ENCODE results near the gene NLRX1.
"Not testable (repeated sequence)": the region's sequence is repeated elsewhere in the genome, so short reads cannot be mapped to it uniquely, and the experiment has no call there.

The NLRX1 gene

DNA sequence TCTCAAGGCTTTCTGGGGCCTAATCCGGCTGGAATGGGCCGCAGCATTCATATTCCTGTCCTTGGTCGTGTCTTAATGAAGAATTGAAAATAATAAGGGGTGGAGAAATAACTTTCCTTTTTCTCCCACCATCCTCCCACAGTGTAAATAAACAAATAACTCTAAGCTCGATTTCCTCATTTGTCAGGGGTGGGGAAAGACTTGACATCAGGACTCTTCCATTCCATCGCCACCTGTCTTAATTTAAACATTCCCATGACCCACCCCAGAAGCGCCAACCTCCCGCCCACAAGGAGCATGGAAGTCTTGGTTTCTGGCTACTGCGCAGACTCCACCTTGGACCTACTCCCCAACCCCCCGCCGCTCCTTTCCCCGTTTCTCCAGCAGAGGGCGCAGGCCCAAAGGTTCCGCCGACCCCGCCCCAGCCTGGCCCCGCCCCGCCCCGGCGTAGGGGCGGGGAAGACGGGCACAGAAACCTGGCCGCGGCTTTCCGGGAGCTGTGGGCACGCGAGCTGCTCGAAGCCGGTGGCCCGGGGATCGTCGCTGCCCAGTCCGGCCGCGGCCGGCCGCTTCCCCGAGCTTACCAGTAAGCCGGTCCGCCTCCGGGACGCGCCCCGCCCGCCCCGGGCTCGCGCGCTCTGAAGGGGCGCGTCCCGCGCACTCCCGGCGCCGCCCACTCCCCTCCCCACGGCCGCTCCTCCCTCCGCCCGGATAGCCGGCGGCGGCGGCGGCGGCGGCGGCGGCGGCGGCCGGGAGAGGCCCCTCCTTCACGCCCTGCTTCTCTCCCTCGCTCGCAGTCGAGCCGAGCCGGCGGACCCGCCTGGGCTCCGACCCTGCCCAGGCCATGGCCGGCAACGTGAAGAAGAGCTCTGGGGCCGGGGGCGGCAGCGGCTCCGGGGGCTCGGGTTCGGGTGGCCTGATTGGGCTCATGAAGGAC lies 37.3 kb downstream of the NLRX1 start, which contains the start of gene CBL:
TSS of gene CBL (plus strand) at position 766 of the 937 bp plus-strand sequence. CDS start at position 845, 79 bp downstream.
- Mint-ChIP-seq H3K27me3 (no peaks in the 10 kb centered on the region), H3K4me3 (peak within 1 kb of the TSS; percentile 95), H3K9me3 (no peaks in the 10 kb centered on the region), H3K36me3 (ENCODE audit: low read depth) (peaks cover 8% of the 10 kb centered on the region), H3K27ac (peak within 1 kb of the TSS; percentile 84), H3K4me1 (peaks cover 33% of the 10 kb centered on the region)
- DNase-seq (peak; percentile 100), ATAC-seq (peak; percentile 85)

GRCh38 chr11:119206511-119207414 lies 38.2 kb downstream of the NLRX1 start:
- peaks cover 33% of the 10 kb centered on the region for H3K4me1 Mint-ChIP-seq
- no peaks in the 10 kb centered on the region for H3K9me3 Mint-ChIP-seq
- H3K36me3 Mint-ChIP-seq (ENCODE audit: low read depth): peaks cover 8% of the 10 kb centered on the region
- peak; percentile 60 for ATAC-seq
- peak overlapping the region; percentile 84 for H3K27ac Mint-ChIP-seq
- H3K4me3 Mint-ChIP-seq: peak overlapping the region; percentile 95
- DNase-seq: peak; percentile 73
- no peaks in the 10 kb centered on the region for H3K27me3 Mint-ChIP-seq

DNA sequence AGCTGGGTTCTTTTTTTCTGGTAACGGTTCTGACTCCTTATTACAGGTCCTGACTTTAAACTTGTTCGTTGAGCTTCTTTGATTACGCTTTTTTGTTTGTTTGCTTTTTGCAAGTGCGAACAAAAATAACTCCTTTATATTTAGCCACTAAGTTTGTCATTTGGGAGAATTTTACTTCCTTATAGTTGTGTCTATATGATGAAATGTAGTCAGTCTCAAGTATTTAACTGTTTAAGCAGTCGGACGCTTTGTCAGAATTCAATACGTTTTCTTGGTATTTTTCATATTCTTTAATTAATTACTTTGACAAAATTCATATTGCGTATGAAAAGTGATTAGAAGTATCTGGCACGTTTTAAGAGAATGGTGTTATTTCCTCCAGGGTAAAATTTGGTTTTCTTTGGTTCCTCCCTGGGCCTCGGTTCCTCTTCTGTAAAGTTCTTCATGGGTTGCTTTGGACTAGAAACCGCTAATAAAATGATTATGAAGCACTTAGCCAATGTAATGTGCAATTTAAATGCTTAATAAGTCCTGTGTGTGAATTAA lies 39.0 kb downstream of the NLRX1 start:
- Mint-ChIP-seq H3K36me3 (ENCODE audit: low read depth) (peaks cover 8% of the 10 kb centered on the region), H3K9me3 (no peaks in the 10 kb centered on the region), H3K4me1 (peaks cover 33% of the 10 kb centered on the region), H3K4me3 (peak overlapping the region; percentile 95), H3K27me3 (no peaks in the 10 kb centered on the region), H3K27ac (peak overlapping the region; percentile 84)
- ATAC-seq (no peak), DNase-seq (no peak)

- no peaks in the 10 kb centered on the region for H3K27me3 Mint-ChIP-seq
- H3K27ac Mint-ChIP-seq: no peak overlapping the region
- DNase-seq: no peak
- peaks cover 39% of the 10 kb centered on the region for H3K4me1 Mint-ChIP-seq
- peak overlapping the region; percentile 10 for H3K4me3 Mint-ChIP-seq
- ATAC-seq: no peak
- no peaks in the 10 kb centered on the region for H3K9me3 Mint-ChIP-seq
- H3K36me3 Mint-ChIP-seq (ENCODE audit: low read depth): peaks cover 8% of the 10 kb centered on the region
Observed at GRCh38 chr11:119209186-119209585, 40.7 kb downstream of the NLRX1 start.

DNA sequence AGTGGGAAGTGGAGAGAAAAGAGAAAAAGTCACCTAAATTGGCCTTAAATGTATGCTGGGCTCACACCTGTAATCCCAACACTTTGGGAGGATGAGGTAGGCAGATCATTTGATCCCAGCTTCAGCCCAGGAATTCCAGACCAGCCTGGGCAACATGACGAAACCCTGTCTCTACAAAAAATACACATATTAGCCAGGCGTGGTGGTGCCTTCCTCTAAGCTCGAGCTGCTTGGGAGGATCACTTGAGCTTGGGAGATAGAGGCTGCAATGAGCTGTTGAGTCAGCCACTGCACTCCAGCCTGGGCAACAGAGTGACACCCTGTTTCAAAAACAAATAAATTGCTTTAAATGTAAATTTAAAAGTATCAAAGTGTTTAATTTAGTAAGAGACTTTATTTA lies 41.5 kb downstream of the NLRX1 start:
- Mint-ChIP-seq H3K4me1 (peaks cover 42% of the 10 kb centered on the region), H3K4me3 (no peak overlapping the region), H3K27me3 (no peaks in the 10 kb centered on the region), H3K9me3 (no peaks in the 10 kb centered on the region), H3K36me3 (ENCODE audit: low read depth) (peaks cover 8% of the 10 kb centered on the region), H3K27ac (no peak overlapping the region)
- no peak for ATAC-seq
- no peak for DNase-seq

- peak; percentile 100 for ATAC-seq
- no peaks in the 10 kb centered on the region for H3K36me3 Mint-ChIP-seq (ENCODE audit: low read depth)
- no peaks in the 10 kb centered on the region for H3K27me3 Mint-ChIP-seq
- H3K9me3 Mint-ChIP-seq: no peaks in the 10 kb centered on the region
- DNase-seq: no peak
- no peak overlapping the region for H3K4me3 Mint-ChIP-seq
- peaks cover 48% of the 10 kb centered on the region for H3K4me1 Mint-ChIP-seq
- peak overlapping the region; percentile 70 for H3K27ac Mint-ChIP-seq
Observed at GRCh38 chr11:119218141-119218878, 49.8 kb downstream of the NLRX1 start.

- Mint-ChIP-seq H3K27me3 (no peaks in the 10 kb centered on the region), H3K4me3 (no peak overlapping the region), H3K27ac (no peak overlapping the region), H3K9me3 (no peaks in the 10 kb centered on the region), H3K4me1 (peaks cover 58% of the 10 kb centered on the region), H3K36me3 (ENCODE audit: low read depth) (peaks cover 10% of the 10 kb centered on the region)
- ATAC-seq (no peak), DNase-seq (no peak)
Observed at GRCh38 chr11:119222308-119222707, 53.8 kb downstream of the NLRX1 start.

- H3K4me3 Mint-ChIP-seq: no peak overlapping the region
- H3K27me3 Mint-ChIP-seq: no peaks in the 10 kb centered on the region
- H3K9me3 Mint-ChIP-seq: no peaks in the 10 kb centered on the region
- ATAC-seq (no peak), DNase-seq (no peak)
- H3K36me3 Mint-ChIP-seq (ENCODE audit: low read depth): peaks cover 12% of the 10 kb centered on the region
- no peak overlapping the region for H3K27ac Mint-ChIP-seq
- H3K4me1 Mint-ChIP-seq: peaks cover 54% of the 10 kb centered on the region
Observed at GRCh38 chr11:119222891-119223290, 54.4 kb downstream of the NLRX1 start.

GRCh38 chr11:119223856-119224255 lies 55.3 kb downstream of the NLRX1 start:
- H3K36me3 Mint-ChIP-seq (ENCODE audit: low read depth): peaks cover 12% of the 10 kb centered on the region
- H3K27me3 Mint-ChIP-seq: no peaks in the 10 kb centered on the region
- DNase-seq (no peak), ATAC-seq (no peak)
- no peak overlapping the region for H3K27ac Mint-ChIP-seq
- H3K4me3 Mint-ChIP-seq: no peak overlapping the region
- no peaks in the 10 kb centered on the region for H3K9me3 Mint-ChIP-seq
- peaks cover 53% of the 10 kb centered on the region for H3K4me1 Mint-ChIP-seq

- peaks cover 18% of the 10 kb centered on the region for H3K36me3 Mint-ChIP-seq (ENCODE audit: low read depth)
- not testable (repeated sequence) for ATAC-seq, DNase-seq, H3K9me3 Mint-ChIP-seq, H3K27me3 Mint-ChIP-seq
- H3K27ac Mint-ChIP-seq: peak overlapping the region; percentile 33
- peaks cover 48% of the 10 kb centered on the region for H3K4me1 Mint-ChIP-seq
- H3K4me3 Mint-ChIP-seq: peak overlapping the region; percentile 6
Observed at GRCh38 chr11:119228535-119229287, 60.2 kb downstream of the NLRX1 start.

- ATAC-seq (no peak), DNase-seq (no peak)
- H3K27me3 Mint-ChIP-seq: no peaks in the 10 kb centered on the region
- H3K9me3 Mint-ChIP-seq: no peaks in the 10 kb centered on the region
- peak overlapping the region; percentile 33 for H3K27ac Mint-ChIP-seq
- H3K4me3 Mint-ChIP-seq: no peak overlapping the region
- peaks cover 42% of the 10 kb centered on the region for H3K4me1 Mint-ChIP-seq
- peaks cover 14% of the 10 kb centered on the region for H3K36me3 Mint-ChIP-seq (ENCODE audit: low read depth)
Observed at GRCh38 chr11:119229288-119229672, 60.8 kb downstream of the NLRX1 start.

DNA sequence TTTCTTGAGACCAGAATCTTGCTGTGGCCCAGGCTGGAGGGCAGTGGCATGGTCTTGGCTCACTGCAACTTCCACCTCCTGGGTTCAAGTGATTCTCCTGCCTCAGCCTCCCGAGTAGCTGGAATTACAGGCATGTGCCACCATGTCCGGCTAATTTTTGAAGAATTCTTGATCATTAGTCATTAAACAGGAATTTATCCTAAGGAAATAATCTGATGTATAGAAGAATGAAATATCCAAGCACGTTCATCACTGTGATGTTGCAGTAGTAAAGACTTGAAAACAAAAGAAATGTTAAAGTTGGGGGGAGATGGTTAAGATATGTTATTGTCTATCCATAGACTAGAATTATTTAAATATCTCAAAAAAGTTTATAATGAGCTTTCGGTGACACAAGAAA lies 61.2 kb downstream of the NLRX1 start:
- Mint-ChIP-seq H3K36me3 (ENCODE audit: low read depth) (peaks cover 12% of the 10 kb centered on the region), H3K27ac (no peak overlapping the region), H3K4me3 (no peak overlapping the region), H3K27me3 (no peaks in the 10 kb centered on the region), H3K4me1 (peaks cover 39% of the 10 kb centered on the region), H3K9me3 (no peaks in the 10 kb centered on the region)
- ATAC-seq (no peak), DNase-seq (no peak)

Measured in activated naive CD8-positive, alpha-beta T cell treated with anti-CD3 and anti-CD28 coated beads, Interleukin-2, amount 50 U/mL, for 24 hours (primary cell).